ENCODE data around the gene SEMA4D. TPM values are rescaled to one million over a fixed set of nuclear protein-coding genes. Genes with fewer than 3 reads are reported as not detected.

Gene SEMA4D
- total RNA-seq, 1 experiment from 2014 or later: 8.0 TPM

- TF ChIP-seq CTCF (conservative IDR thresholded peaks at IDR 0.05; ENCODE audit: low read depth, low read length) (no peak), EZH2 (IDR thresholded peaks at IDR 0.05; ENCODE audit: low read length, unreplicated experiment) (no peak), EZH2phosphoT487 (IDR thresholded peaks at IDR 0.05; ENCODE audit: borderline replicate concordance, low read length) (no peak)
- CTCF ChIA-PET: no interaction called here
- Histone ChIP-seq H3K27me3 (ENCODE audit: low read length) (no peaks in the 10 kb centered on the region), H3K9me3 (ENCODE audit: low read length) (no peaks in the 10 kb centered on the region), H3K4me2 (ENCODE audit: low read length) (no peak overlapping the region), H3K9me2 (replicated peaks; ENCODE audit: low read length) (no peaks in the 10 kb centered on the region), H4K20me1 (ENCODE audit: low read length) (no peaks in the 10 kb centered on the region), H3K9ac (ENCODE audit: low read length) (no peak overlapping the region), H3K4me3 (ENCODE audit: low read length) (no peak overlapping the region), H3K36me3 (ENCODE audit: low read depth, low read length) (no peaks in the 10 kb centered on the region), H3F3A (ENCODE audit: low read length, unreplicated experiment) (no peaks in the 10 kb centered on the region), H3K27ac (ENCODE audit: low read length) (no peak overlapping the region), H3K79me2 (ENCODE audit: low read length) (no peaks in the 10 kb centered on the region), H2AFZ (ENCODE audit: low read length) (no peak overlapping the region), H3K4me1 (ENCODE audit: insufficient read depth, low read length) (no peaks in the 10 kb centered on the region)
- intact Hi-C loops (cut with micrococcal nuclease): no loop called here
- ATAC-seq (no peak), DNase-seq (no peak)
- POLR2A ChIA-PET (ENCODE audit: unreplicated experiment): no interaction called here
- BruUV-seq (replicated peaks): no TSS peak
These were observed 95.1 kb downstream of the SEMA4D start for GRCh38 chr9:89402695-89403427.

- intact Hi-C loops (cut with micrococcal nuclease): no loop called here
These were observed 97.4 kb downstream of the SEMA4D start for GRCh38 chr9:89400403-89401116.

More at GRCh38 chr9:89400403-89401116, 97.4 kb downstream of the SEMA4D start:
- H4K20me1 ChIP-seq (ENCODE audit: low read length): no peaks in the 10 kb centered on the region
- no peaks in the 10 kb centered on the region for H3K36me3 ChIP-seq (ENCODE audit: low read depth, low read length)
- H3K4me3 ChIP-seq (ENCODE audit: low read length): no peak overlapping the region
- no peaks in the 10 kb centered on the region for H3K27me3 ChIP-seq (ENCODE audit: low read length)
- H2AFZ ChIP-seq (ENCODE audit: low read length): no peak overlapping the region
- no peaks in the 10 kb centered on the region for H3K4me1 ChIP-seq (ENCODE audit: insufficient read depth, low read length)
- ChIA-PET POLR2A (ENCODE audit: unreplicated experiment) (no interaction called here), CTCF (no interaction called here)
- H3K9ac ChIP-seq (ENCODE audit: low read length): no peak overlapping the region
- no TSS peak for BruUV-seq (replicated peaks)
- H3K9me3 ChIP-seq (ENCODE audit: low read length): no peaks in the 10 kb centered on the region
- no peaks in the 10 kb centered on the region for H3F3A ChIP-seq (ENCODE audit: low read length, unreplicated experiment)
- H3K9me2 ChIP-seq (replicated peaks; ENCODE audit: low read length): no peaks in the 10 kb centered on the region
- H3K4me2 ChIP-seq (ENCODE audit: low read length): no peak overlapping the region
- no peak overlapping the region for H3K27ac ChIP-seq (ENCODE audit: low read length)
- H3K79me2 ChIP-seq (ENCODE audit: low read length): no peaks in the 10 kb centered on the region
- DNase-seq: no peak
- no peak for TF ChIP-seq EZH2 (IDR thresholded peaks at IDR 0.05; ENCODE audit: low read length, unreplicated experiment)
- TF ChIP-seq EZH2phosphoT487 (IDR thresholded peaks at IDR 0.05; ENCODE audit: borderline replicate concordance, low read length): no peak
- TF ChIP-seq CTCF (conservative IDR thresholded peaks at IDR 0.05; ENCODE audit: low read depth, low read length): no peak
- no peak for ATAC-seq
